ENCODE results near the gene ERG. TPM values are rescaled to one million over a fixed set of nuclear protein-coding genes. Genes with fewer than 3 reads are reported as not detected.

Gene ERG
- total and polyA plus RNA-seq, 2 of the 13 experiments (the other 11 are each of a cell fraction or from before 2014, with no cell fraction given), result not detected

- TF ChIP-seq HIC2 (CRISPR knock-in tag; IDR thresholded peaks at IDR 0.05; ENCODE audit: low read depth) (no peak), ZNF678 (CRISPR knock-in tag; IDR thresholded peaks at IDR 0.05) (no peak), KLF9 (CRISPR knock-in tag; IDR thresholded peaks at IDR 0.05; ENCODE audit: low read depth) (no peak), ZNF124 (CRISPR knock-in tag; IDR thresholded peaks at IDR 0.05) (no peak), ZNF430 (CRISPR knock-in tag; IDR thresholded peaks at IDR 0.05) (no peak), ZNF841 (CRISPR knock-in tag; IDR thresholded peaks at IDR 0.05; ENCODE audit: borderline replicate concordance) (no peak), CC2D1A (CRISPR knock-in tag; IDR thresholded peaks at IDR 0.05) (no peak), ZSCAN22 (CRISPR knock-in tag; IDR thresholded peaks at IDR 0.05) (no peak), NPAS2 (CRISPR knock-in tag; IDR thresholded peaks at IDR 0.05; ENCODE audit: borderline replicate concordance) (no peak), LBX2 (CRISPR knock-in tag; IDR thresholded peaks at IDR 0.05; ENCODE audit: borderline replicate concordance) (no peak), ZBTB1 (CRISPR knock-in tag; IDR thresholded peaks at IDR 0.05; ENCODE audit: borderline replicate concordance) (no peak), PRDM15 (CRISPR knock-in tag; IDR thresholded peaks at IDR 0.05) (no peak), ARNT2 (CRISPR knock-in tag; IDR thresholded peaks at IDR 0.05; ENCODE audit: low read depth) (no peak), SNRNP70 (IDR thresholded peaks at IDR 0.05; ENCODE audit: low read depth, low read length) (no peak), MXD4 (CRISPR knock-in tag; IDR thresholded peaks at IDR 0.05) (no peak), KAT7 (CRISPR knock-in tag; IDR thresholded peaks at IDR 0.05; ENCODE audit: borderline replicate concordance) (no peak), ZNF549 (CRISPR knock-in tag; IDR thresholded peaks at IDR 0.05) (no peak), ZNF329 (CRISPR knock-in tag; IDR thresholded peaks at IDR 0.05; ENCODE audit: low read depth) (no peak)
- Histone ChIP-seq H4K20me1 (ENCODE audit: insufficient read depth, low read length) (no peaks in the 10 kb centered on the region), H3K27me3 (ENCODE audit: control insufficient read depth in 1 of 2, insufficient read depth in 2 of 2, low read length in 2 of 2) (peaks cover 2 to 39% of the 10 kb centered on the region in 2 experiments; a peak in 3 of 5 replicates), H3K4me3 (replicated peaks in 1 of 3; ENCODE audit: insufficient read depth in 1 of 3, low read depth in 2 of 3, low read length in 3 of 3) (no peak overlapping the region), H2AFZ (ENCODE audit: low read length) (no peak overlapping the region), H3K79me2 (ENCODE audit: insufficient read depth, low read length) (no peaks in the 10 kb centered on the region), H3K9ac (ENCODE audit: insufficient read depth, low read depth, low read length) (no peak overlapping the region), H3K9me3 (ENCODE audit: low read length) (no peaks in the 10 kb centered on the region), H3K4me1 (ENCODE audit: insufficient read depth, low read length) (no peaks in the 10 kb centered on the region), H3K36me3 (replicated peaks in 1 of 2; ENCODE audit: control insufficient read depth in 1 of 2, insufficient read depth in 2 of 2, low read length in 2 of 2) (no peaks in the 10 kb centered on the region), H3K4me2 (ENCODE audit: low read depth, low read length) (no peak overlapping the region), H3K27ac (ENCODE audit: extremely low read length, insufficient read depth, low read length) (no peak overlapping the region)
- FAIRE-seq, result no peak
- in situ Hi-C loops (cut with HindIII; ENCODE audit: extremely low pct_ligation_motif_present, low pct_unique_long_range_greater_than_20kb) (no loop called here), intact Hi-C loops (cut with micrococcal nuclease; ENCODE audit: unreplicated experiment) (no loop called here)
- WGBS (ENCODE audit: low lambda C conversion rate), result 17% methylated on average over 10 of the region's 12 CpGs
- ChIA-PET POLR2A (no interaction called here), CTCF (ENCODE audit: low intra/inter-chr PET ratio, low total read pairs) (no interaction called here)
- BruUV-seq (replicated peaks), result no TSS peak
- no peak for DNase-seq (ENCODE audit: low spot score)
- ATAC-seq, result no peak
Measured at GRCh38 chr21:38401191-38401926, 96.9 kb downstream of the ERG start.

Measured in HepG2 (cell line).